Activated CD4-positive, alpha-beta T cell treated with anti-CD3 and anti-CD28 coated beads, Interleukin-2, Interleukin-4, amounts not matched to agents 100 ng/mL and 50 ng/mL, durations not matched to agents 16 hours and 8 hours (primary cell): ENCODE measurements around the gene C1orf198.

Source experiments
- DNase-seq: peaks from one replicate; pipeline ENCODE4 v3.0.0-alpha.2; 2020; ENCODE audit warnings: low spot score

Gene C1orf198

GRCh38 chr1:230867903-230868735 lies at the start of gene C1orf198:
Gene C1orf198 (minus strand): TSS chr1:230868521. CDS start chr1:230868512, 9 bp downstream.
- peak; percentile 74 for DNase-seq

GRCh38 chr1:230917284-230918135 lies 49.2 kb upstream of the C1orf198 start:
- peak; percentile 71 for DNase-seq

GRCh38 chr1:230916587-230917283 lies 48.4 kb upstream of the C1orf198 start:
- no peak for DNase-seq

- no peak for DNase-seq
Observed at GRCh38 chr1:230915078-230915477, 46.8 kb upstream of the C1orf198 start.

GRCh38 chr1:230913496-230913895 lies 45.2 kb upstream of the C1orf198 start:
- no peak for DNase-seq

GRCh38 chr1:230910755-230911117 lies 42.4 kb upstream of the C1orf198 start:
- DNase-seq, result no peak

- DNase-seq, result no peak
Observed at GRCh38 chr1:230909974-230910754, 41.8 kb upstream of the C1orf198 start.

GRCh38 chr1:230907472-230908205 lies 39.3 kb upstream of the C1orf198 start:
- DNase-seq, result no peak

- DNase-seq, result no peak
Observed at GRCh38 chr1:230906226-230906625, 37.9 kb upstream of the C1orf198 start.

- DNase-seq, result no peak
Observed at GRCh38 chr1:230905733-230906132, 37.4 kb upstream of the C1orf198 start.

GRCh38 chr1:230902349-230902923 lies 34.1 kb upstream of the C1orf198 start:
- DNase-seq, result no peak

- no peak for DNase-seq
Observed at GRCh38 chr1:230901671-230902070, 33.4 kb upstream of the C1orf198 start.

GRCh38 chr1:230900984-230901383 lies 32.7 kb upstream of the C1orf198 start:
- DNase-seq, result no peak

GRCh38 chr1:230899841-230900251 lies 31.5 kb upstream of the C1orf198 start:
- DNase-seq, result no peak

- DNase-seq, result no peak
Observed at GRCh38 chr1:230898748-230899147, 30.4 kb upstream of the C1orf198 start.

GRCh38 chr1:230898144-230898543 lies 29.8 kb upstream of the C1orf198 start:
- no peak for DNase-seq

- DNase-seq, result no peak
Observed at GRCh38 chr1:230896779-230897178, 28.5 kb upstream of the C1orf198 start.

GRCh38 chr1:230895452-230895851 lies 27.1 kb upstream of the C1orf198 start:
- DNase-seq, result no peak

- no peak for DNase-seq
Observed at GRCh38 chr1:230894664-230895063, 26.3 kb upstream of the C1orf198 start.

GRCh38 chr1:230894032-230894431 lies 25.7 kb upstream of the C1orf198 start:
- DNase-seq, result no peak
